GM18508 (cell line): Measurements from ENCODE around the gene PHF12.

Experiments used
- ATAC-seq: cut with Tn5 transposase; IDR thresholded peaks from one replicate; pipeline ENCODE4 v1.9.1; 2021; ENCODE audit warnings: moderate number of reproducible peaks; ENCODE audit not compliant: insufficient read depth, unreplicated experiment

PHF12 gene

GRCh38 chr17:28865946-28866752 lies 85.2 kb downstream of the PHF12 start:
- ATAC-seq = no peak

- ATAC-seq = no peak
Measured at GRCh38 chr17:28864991-28865849, 86.1 kb downstream of the PHF12 start.

- ATAC-seq = no peak
Measured at GRCh38 chr17:28863953-28864352, 87.4 kb downstream of the PHF12 start.

GRCh38 chr17:28862561-28862960 lies 88.8 kb downstream of the PHF12 start:
- no peak for ATAC-seq

GRCh38 chr17:28861393-28862203 lies 89.7 kb downstream of the PHF12 start:
- no peak for ATAC-seq

- no peak for ATAC-seq
Measured at GRCh38 chr17:28860363-28860808, 90.9 kb downstream of the PHF12 start.

- ATAC-seq = no peak
Measured at GRCh38 chr17:28858801-28859355, 92.4 kb downstream of the PHF12 start.

GRCh38 chr17:28857905-28858800 lies 93.2 kb downstream of the PHF12 start:
- no peak for ATAC-seq

- ATAC-seq = no peak
Measured at GRCh38 chr17:28856028-28856574, 95.2 kb downstream of the PHF12 start.

- ATAC-seq = no peak
Measured at GRCh38 chr17:28855336-28855679, 96.0 kb downstream of the PHF12 start.
